ENCODE data around the gene SLC29A1. TPM values are rescaled to one million over a fixed set of nuclear protein-coding genes. Genes with fewer than 3 reads are reported as not detected.

SLC29A1 gene
- total and polyA plus RNA-seq, 2 donors = 16.3 to 80.1 TPM

Small RNA genes lying within 50 kb of the gene (small RNA-seq; reads per million reads assigned to genes)
- gene RN7SL811P = not detected

Other genes with a start within 250 kb of the SLC29A1 start
- gene MRPL14, start 96.1 kb upstream of the SLC29A1 start, total RNA-seq = 27.4 TPM
- gene MRPL14, start 96.1 kb upstream of the SLC29A1 start, polyA plus RNA-seq = 42.0 TPM
- 12.4 TPM for gene TMEM63B, start 96.0 kb upstream of the SLC29A1 start, total RNA-seq
- 20.0 TPM for gene TMEM63B, start 96.0 kb upstream of the SLC29A1 start, polyA plus RNA-seq
- gene CAPN11, start 64.8 kb upstream of the SLC29A1 start, total RNA-seq = 0.53 TPM
- gene CAPN11, start 64.8 kb upstream of the SLC29A1 start, polyA plus RNA-seq = 1.1 TPM
- gene MYMX, start 6.7 kb upstream of the SLC29A1 start, total RNA-seq = not detected
- gene MYMX, start 6.7 kb upstream of the SLC29A1 start, polyA plus RNA-seq = 0.28 TPM
- gene HSP90AB1, start 23.5 kb downstream of the SLC29A1 start, total RNA-seq = 220 TPM
- 600 TPM for gene HSP90AB1, start 23.5 kb downstream of the SLC29A1 start, polyA plus RNA-seq
- 29.4 TPM for gene SLC35B2, start 33.9 kb downstream of the SLC29A1 start, total RNA-seq
- 51.3 TPM for gene SLC35B2, start 33.9 kb downstream of the SLC29A1 start, polyA plus RNA-seq
- 2.6 TPM for gene NFKBIE, start 42.0 kb downstream of the SLC29A1 start, total RNA-seq
- 5.5 TPM for gene NFKBIE, start 42.0 kb downstream of the SLC29A1 start, polyA plus RNA-seq
- 0.48 TPM for gene TMEM151B, start 46.9 kb downstream of the SLC29A1 start, total RNA-seq
- 0.54 TPM for gene TMEM151B, start 46.9 kb downstream of the SLC29A1 start, polyA plus RNA-seq
- 13.6 TPM for gene AARS2, start 89.8 kb downstream of the SLC29A1 start, total RNA-seq
- 7.5 TPM for gene AARS2, start 89.8 kb downstream of the SLC29A1 start, polyA plus RNA-seq
- not detected for gene SPATS1, start 119.1 kb downstream of the SLC29A1 start, total RNA-seq
- gene SPATS1, start 119.1 kb downstream of the SLC29A1 start, polyA plus RNA-seq = not detected
- gene CDC5L, start 164.1 kb downstream of the SLC29A1 start, total RNA-seq = 38.4 TPM
- 14.7 TPM for gene CDC5L, start 164.1 kb downstream of the SLC29A1 start, polyA plus RNA-seq

Data from urinary bladder (tissue), 2 donors.